HepG2 (cell line): ENCODE measurements around the gene AGXT. TPM values are rescaled to one million over a fixed set of nuclear protein-coding genes. Genes with fewer than 3 reads are reported as not detected.

Experiments
- EEA1 ChIP-seq: sonication (generic); formaldehyde crosslinking; IDR thresholded peaks from 2 replicates; pipeline ENCODE4 v1.5.1; 2020; ENCODE audit warnings: mild to moderate bottlenecking, missing genetic modification reagents, borderline replicate concordance
- ERF ChIP-seq: IDR thresholded peaks from 2 replicates; pipeline ENCODE4 v1.6.1; 2018; ENCODE audit warnings: missing biosample characterization, missing genetic modification reagents
- ETV5 ChIP-seq: IDR thresholded peaks from 2 replicates; pipeline ENCODE4 v1.6.1; 2018; ENCODE audit warnings: missing biosample characterization, missing genetic modification reagents, inconsistent platforms, borderline replicate concordance
- GABPB1 ChIP-seq: IDR thresholded peaks from 2 replicates; pipeline ENCODE4 v1.6.1; 2016; ENCODE audit warnings: mild to moderate bottlenecking, missing genetic modification reagents, moderate library complexity, missing compliant biosample characterization
- GATAD2A ChIP-seq: IDR thresholded peaks from 2 replicates; pipeline ENCODE4 v1.6.1; 2016
- HNRNPL ChIP-seq: fragments of 200-400 bp; formaldehyde crosslinking; IDR thresholded peaks from 2 replicates; pipeline ENCODE4 v1.6.1; 2017; ENCODE audit warnings: mild to moderate bottlenecking, low read depth, low read length
- KDM3A ChIP-seq: IDR thresholded peaks from 2 replicates; pipeline ENCODE4 v1.6.1; 2018; ENCODE audit warnings: low read depth, missing compliant biosample characterization
- SALL1 ChIP-seq: sonication (generic); formaldehyde crosslinking; IDR thresholded peaks from 2 replicates; pipeline ENCODE4 v1.8.0; 2022; ENCODE audit warnings: mild to moderate bottlenecking, missing genetic modification reagents
- ZBTB20 ChIP-seq: sonication (generic); formaldehyde crosslinking; IDR thresholded peaks from 2 replicates; pipeline ENCODE4 v1.8.1; 2023; ENCODE audit warnings: missing genetic modification reagents, low read depth, mild to moderate bottlenecking, borderline replicate concordance
- ZNF260 ChIP-seq: sonication (generic); formaldehyde crosslinking; IDR thresholded peaks from 2 replicates; pipeline ENCODE4 v1.4.0; 2020; ENCODE audit warnings: missing genetic modification reagents, low read depth, mild to moderate bottlenecking, borderline replicate concordance
- ZNF501 ChIP-seq: sonication (generic); formaldehyde crosslinking; IDR thresholded peaks from 2 replicates; pipeline ENCODE4 v1.5.1; 2020; ENCODE audit warnings: mild to moderate bottlenecking, moderate library complexity, missing genetic modification reagents
- ZNF570 ChIP-seq: sonication (generic); formaldehyde crosslinking; IDR thresholded peaks from 2 replicates; pipeline ENCODE4 v1.4.0; 2020; ENCODE audit warnings: mild to moderate bottlenecking, missing genetic modification reagents, borderline replicate concordance
- ZNF772 ChIP-seq: sonication (generic); formaldehyde crosslinking; IDR thresholded peaks from 2 replicates; pipeline ENCODE4 v1.5.0; 2020; ENCODE audit warnings: mild to moderate bottlenecking, missing genetic modification reagents
- ZSCAN25 ChIP-seq: sonication (generic); formaldehyde crosslinking; IDR thresholded peaks from 2 replicates; pipeline ENCODE4 v1.8.0; 2022; ENCODE audit warnings: mild to moderate bottlenecking, missing genetic modification reagents
- ZSCAN31 ChIP-seq: sonication (generic); formaldehyde crosslinking; IDR thresholded peaks from 2 replicates; pipeline ENCODE4 v1.5.0; 2020; ENCODE audit warnings: low read depth, mild to moderate bottlenecking, missing genetic modification reagents
- polyA plus RNA-seq, 8 experiments: library from polyadenylated mRNA; depleted of rRNA in 3 of 8; stranded (reverse) in 7 of 8; unstranded in 1 of 8; fragments of >200 nt; fragmentation: Illumina TruSeq in 4 of 8; extraction: Trizol in 4 of 8; gene quantifications; 2 replicates each; pipeline versions ENCODE4 v1.2.1 to v1.2.3, GENCODE V29; 2011 to 2016; ENCODE audit warnings: low read depth in 4 of 8, missing spikeins in 1 of 8, mixed read lengths in 1 of 8; ENCODE audit not compliant: insufficient read depth in 1 of 8
- total RNA-seq, 5 experiments: library from RNA; depleted of rRNA; stranded (reverse); fragments of >200 nt; fragmentation: Illumina TruSeq; extraction: Trizol; gene quantifications; 2 replicates each; pipeline ENCODE4 v1.2.3, GENCODE V29; 2016; ENCODE audit warnings: low read depth in 1 of 5
- TF ChIP-seq, protein P1 (sequence below): sonication (generic); formaldehyde crosslinking; IDR thresholded peaks from 2 replicates; pipeline ENCODE4 v1.8.1; 2023; ENCODE audit warnings: mild to moderate bottlenecking, inconsistent platforms, moderate library complexity, missing genetic modification reagents, borderline replicate concordance
- TF ChIP-seq, protein P2 (sequence below): sonication (generic); formaldehyde crosslinking; IDR thresholded peaks from 2 replicates; pipeline ENCODE4 v1.5.0; 2020; ENCODE audit warnings: missing genetic modification reagents
- TF ChIP-seq, protein P3 (sequence below): sonication (generic); formaldehyde crosslinking; IDR thresholded peaks from 2 replicates; pipeline ENCODE4 v1.4.0; 2020; ENCODE audit warnings: missing genetic modification reagents, mild to moderate bottlenecking, borderline replicate concordance
- TF ChIP-seq, protein P4 (sequence below): IDR thresholded peaks from 2 replicates; pipeline ENCODE4 v1.6.1; 2016; ENCODE audit warnings: mild to moderate bottlenecking
- TF ChIP-seq, protein P5 (sequence below): sonication (generic); formaldehyde crosslinking; IDR thresholded peaks from 2 replicates; pipeline ENCODE4 v1.8.0; 2022; ENCODE audit warnings: missing genetic modification reagents, mild to moderate bottlenecking, inconsistent platforms, borderline replicate concordance

The AGXT gene
- total and polyA plus RNA-seq, 2 of the 13 experiments (the other 11 are each of a cell fraction or from before 2014, with no cell fraction given): 41.9 to 96.1 TPM

GRCh38 chr2:240913810-240914644 is 45.4 kb downstream of the AGXT start (continued):
- TF ChIP-seq, protein P1, sequence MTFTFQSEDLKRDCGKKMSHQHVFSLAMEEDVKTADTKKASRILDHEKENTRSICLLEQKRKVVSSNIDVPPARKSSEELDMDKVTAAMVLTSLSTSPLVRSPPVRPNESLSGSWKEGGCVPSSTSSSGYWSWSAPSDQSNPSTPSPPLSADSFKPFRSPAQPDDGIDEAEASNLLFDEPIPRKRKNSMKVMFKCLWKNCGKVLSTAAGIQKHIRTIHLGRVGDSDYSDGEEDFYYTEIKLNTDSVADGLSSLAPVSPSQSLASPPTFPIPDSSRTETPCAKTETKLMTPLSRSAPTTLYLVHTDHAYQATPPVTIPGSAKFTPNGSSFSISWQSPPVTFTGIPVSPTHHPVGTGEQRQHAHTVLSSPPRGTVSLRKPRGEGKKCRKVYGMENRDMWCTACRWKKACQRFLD: no peak
- TF ChIP-seq, protein P2, sequence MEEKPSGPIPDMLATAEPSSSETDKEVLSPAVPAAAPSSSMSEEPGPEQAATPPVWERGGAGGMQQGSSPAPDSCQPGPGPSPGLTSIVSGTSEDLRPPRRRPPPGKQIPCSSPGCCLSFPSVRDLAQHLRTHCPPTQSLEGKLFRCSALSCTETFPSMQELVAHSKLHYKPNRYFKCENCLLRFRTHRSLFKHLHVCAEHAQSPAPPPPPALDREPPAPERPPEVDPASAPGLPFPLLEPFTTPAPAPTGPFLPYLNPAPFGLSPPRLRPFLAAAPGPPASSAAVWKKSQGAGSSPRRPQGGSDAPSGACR (CRISPR knock-in tag): no peak
- TF ChIP-seq GABPB1 (CRISPR knock-in tag) (peak; percentile 61; the same call in 1 of the 2 replicates), ZBTB20 (0 out of 2 replicates have a peak, but pooled peaks have one; percentile 61), GATAD2A (CRISPR knock-in tag) (peak; percentile 38; the same call in 1 of the 2 replicates), ETV5 (peak; percentile 29; the same call in 1 of the 2 replicates), EEA1 (CRISPR knock-in tag) (0 out of 2 replicates have a peak, but pooled peaks have one; percentile 33), ZSCAN25 (CRISPR knock-in tag) (peak; percentile 82), ERF (CRISPR knock-in tag) (peak; percentile 48; the same call in 1 of the 2 replicates), SALL1 (CRISPR knock-in tag) (0 out of 2 replicates have a peak, but pooled peaks have one; percentile 17), ZNF570 (CRISPR knock-in tag) (no peak), KDM3A (CRISPR knock-in tag) (no peak; the same call in 1 of the 2 replicates), ZNF501 (CRISPR knock-in tag) (peak; percentile 33; the same call in 1 of the 2 replicates), ZNF260 (CRISPR knock-in tag) (no peak), ZNF772 (CRISPR knock-in tag) (0 out of 2 replicates have a peak, but pooled peaks have one; percentile 52), HNRNPL (peak; percentile 94), ZSCAN31 (0 out of 2 replicates have a peak, but pooled peaks have one; percentile 35)
- TF ChIP-seq, protein P3, sequence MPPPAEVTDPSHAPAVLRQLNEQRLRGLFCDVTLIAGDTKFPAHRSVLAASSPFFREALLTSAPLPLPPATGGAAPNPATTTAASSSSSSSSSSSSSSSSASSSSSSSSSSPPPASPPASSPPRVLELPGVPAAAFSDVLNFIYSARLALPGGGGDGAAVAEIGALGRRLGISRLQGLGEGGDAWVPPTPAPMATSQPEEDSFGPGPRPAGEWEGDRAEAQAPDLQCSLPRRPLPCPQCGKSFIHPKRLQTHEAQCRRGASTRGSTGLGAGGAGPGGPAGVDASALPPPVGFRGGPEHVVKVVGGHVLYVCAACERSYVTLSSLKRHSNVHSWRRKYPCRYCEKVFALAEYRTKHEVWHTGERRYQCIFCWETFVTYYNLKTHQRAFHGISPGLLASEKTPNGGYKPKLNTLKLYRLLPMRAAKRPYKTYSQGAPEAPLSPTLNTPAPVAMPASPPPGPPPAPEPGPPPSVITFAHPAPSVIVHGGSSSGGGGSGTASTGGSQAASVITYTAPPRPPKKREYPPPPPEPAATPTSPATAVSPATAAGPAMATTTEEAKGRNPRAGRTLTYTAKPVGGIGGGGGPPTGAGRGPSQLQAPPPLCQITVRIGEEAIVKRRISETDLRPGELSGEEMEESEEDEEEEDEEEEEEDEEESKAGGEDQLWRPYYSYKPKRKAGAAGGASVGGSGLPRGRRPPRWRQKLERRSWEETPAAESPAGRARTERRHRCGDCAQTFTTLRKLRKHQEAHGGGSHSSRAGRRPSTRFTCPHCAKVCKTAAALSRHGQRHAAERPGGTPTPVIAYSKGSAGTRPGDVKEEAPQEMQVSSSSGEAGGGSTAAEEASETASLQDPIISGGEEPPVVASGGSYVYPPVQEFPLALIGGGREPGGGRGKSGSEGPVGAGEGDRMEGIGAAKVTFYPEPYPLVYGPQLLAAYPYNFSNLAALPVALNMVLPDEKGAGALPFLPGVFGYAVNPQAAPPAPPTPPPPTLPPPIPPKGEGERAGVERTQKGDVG (CRISPR knock-in tag): no peak
- TF ChIP-seq, protein P4, sequence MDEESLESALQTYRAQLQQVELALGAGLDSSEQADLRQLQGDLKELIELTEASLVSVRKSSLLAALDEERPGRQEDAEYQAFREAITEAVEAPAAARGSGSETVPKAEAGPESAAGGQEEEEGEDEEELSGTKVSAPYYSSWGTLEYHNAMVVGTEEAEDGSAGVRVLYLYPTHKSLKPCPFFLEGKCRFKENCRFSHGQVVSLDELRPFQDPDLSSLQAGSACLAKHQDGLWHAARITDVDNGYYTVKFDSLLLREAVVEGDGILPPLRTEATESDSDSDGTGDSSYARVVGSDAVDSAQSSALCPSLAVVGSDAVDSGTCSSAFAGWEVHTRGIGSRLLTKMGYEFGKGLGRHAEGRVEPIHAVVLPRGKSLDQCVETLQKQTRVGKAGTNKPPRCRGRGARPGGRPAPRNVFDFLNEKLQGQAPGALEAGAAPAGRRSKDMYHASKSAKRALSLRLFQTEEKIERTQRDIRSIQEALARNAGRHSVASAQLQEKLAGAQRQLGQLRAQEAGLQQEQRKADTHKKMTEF (CRISPR knock-in tag): peak; percentile 32; the same call in 1 of the 2 replicates
- TF ChIP-seq, protein P5, sequence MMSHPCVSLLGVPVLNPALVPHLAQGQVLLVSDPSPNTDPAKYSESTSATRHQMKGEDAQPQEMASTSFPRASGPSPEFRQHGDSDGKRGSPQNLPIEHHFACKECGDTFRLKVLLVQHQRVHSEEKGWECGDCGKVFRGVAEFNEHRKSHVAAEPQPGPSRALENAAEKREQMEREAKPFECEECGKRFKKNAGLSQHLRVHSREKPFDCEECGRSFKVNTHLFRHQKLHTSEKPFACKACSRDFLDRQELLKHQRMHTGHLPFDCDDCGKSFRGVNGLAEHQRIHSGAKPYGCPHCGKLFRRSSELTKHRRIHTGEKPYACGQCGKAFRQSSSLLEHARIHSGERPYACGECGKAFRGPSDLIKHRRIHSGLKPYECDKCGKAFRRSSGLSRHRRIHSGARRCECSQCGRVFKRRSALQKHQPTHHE (CRISPR knock-in tag): no peak
